Kidney glomerular epithelial cell (primary cell): Measurements from ENCODE around the gene RYR3.

Source experiments
- DNase-seq: peaks from one replicate; lab custom pipeline; 2025; lab: John Stamatoyannopoulos, UW

The RYR3 gene

DNA sequence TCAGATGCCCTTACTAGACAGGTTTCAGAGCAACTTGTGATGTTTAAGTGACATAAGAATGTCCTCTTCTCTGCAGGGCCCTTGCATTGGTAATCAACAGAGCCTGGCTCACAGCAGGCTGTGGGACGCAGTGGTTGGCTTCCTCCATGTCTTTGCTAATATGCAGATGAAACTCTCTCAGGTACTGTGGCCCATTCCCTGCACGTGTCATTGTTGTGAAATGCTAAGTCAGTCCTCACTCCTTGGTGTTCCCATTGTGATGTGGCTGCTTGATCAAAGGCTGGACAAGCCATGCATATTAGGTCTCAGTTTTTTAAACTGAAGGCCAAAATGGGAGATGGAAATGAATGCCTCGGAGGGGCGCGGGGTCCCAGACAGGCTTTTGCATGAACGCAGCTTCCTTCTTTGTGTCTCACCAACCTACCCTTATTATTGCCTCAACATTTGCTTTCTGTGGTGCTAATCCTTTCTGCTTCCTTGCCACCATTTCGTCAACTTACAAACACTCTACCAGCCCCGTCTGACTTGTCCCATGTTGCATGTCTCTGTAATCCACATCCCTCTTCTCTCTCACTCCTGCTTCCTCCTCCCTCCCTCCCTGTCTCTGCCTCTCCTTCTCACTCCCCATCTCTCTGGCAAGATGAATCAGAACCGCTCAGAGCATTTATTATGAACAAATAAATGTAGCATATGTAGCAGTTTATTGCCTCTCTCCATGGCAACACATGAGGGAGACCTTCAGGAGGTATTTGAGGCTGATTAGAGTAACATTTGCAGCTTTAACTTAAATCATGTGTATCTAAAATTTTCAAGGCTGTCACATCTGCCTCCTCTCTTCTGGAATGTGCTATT lies 524.4 kb downstream of the RYR3 start:
- no peak for DNase-seq

DNA sequence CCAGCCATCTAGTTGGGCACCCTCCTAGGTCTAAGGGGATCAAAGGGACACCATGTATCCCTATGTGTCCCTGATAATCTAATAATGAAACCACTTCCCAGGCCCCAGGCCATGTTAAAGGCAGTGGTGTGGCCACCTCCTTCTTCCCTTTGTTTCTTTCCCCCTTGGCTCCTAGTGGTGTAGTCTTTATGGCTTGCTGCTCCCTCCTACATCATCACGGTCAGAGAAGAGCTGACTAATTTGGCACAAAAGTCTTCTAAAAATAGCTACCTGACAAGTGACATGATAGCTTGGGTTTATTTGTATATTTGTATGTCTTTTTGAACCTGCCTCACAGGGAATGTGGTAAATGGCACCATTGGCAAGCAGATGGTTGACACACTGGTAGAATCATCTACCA lies 526.5 kb downstream of the RYR3 start:
- DNase-seq, result no peak

DNA sequence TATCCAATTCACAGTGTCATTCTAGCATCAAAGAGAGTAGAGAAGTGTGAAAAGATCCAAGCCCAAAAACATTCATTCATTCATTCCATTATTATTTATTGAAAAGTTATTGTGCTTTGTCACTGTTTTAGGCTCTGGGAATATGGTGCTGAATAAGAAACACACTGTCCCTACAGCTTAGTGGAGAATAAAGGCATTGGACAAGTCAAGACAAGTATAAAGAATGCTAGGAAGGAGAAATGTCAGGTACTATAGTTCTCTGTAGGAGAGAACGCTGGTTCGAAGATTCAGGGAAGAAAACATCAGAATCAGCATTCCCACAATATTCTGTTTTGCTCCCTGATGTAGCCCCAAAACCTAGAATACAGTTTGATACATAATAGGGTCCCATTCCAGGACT lies 528.8 kb downstream of the RYR3 start:
- no peak for DNase-seq

DNA sequence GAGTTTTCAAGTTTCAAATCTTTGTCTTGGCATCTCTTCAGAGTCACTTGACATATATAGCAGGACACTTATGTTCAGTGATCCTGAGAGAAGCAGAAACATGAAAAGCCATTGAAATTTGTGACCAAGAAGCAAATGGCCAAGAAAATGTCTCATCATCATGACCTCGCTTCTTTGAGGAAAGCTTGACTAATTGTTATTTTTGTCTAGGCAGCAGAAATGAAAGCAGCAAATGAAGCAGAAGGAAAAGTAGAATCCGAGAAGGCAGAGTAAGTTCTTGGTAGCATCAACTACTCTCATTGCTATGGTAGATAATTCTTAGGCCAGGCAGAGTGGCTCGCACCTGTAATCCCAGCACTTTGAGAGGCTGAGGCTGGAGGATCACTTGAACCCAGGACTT lies 529.8 kb downstream of the RYR3 start:
- DNase-seq, result no peak

DNA sequence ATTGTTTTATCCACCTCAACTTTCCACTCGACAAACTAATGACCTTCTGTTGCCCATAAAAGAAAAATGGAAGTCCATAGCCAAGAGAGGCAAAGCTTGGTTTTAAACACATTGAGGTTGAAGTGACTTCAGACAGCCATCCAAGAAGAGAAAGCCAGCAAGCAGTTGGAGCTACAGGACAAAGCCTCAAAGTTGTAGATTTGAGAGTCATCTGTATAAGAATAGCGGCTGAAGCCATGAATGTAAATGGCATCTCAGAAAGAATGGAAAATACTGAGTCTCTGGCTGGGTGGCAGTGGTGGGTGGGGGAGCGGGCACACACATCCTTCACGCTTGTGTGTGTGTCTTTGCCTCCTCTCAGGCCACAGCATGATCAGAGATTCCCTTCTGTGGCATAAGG lies 533.4 kb downstream of the RYR3 start:
- DNase-seq, result no peak

DNA sequence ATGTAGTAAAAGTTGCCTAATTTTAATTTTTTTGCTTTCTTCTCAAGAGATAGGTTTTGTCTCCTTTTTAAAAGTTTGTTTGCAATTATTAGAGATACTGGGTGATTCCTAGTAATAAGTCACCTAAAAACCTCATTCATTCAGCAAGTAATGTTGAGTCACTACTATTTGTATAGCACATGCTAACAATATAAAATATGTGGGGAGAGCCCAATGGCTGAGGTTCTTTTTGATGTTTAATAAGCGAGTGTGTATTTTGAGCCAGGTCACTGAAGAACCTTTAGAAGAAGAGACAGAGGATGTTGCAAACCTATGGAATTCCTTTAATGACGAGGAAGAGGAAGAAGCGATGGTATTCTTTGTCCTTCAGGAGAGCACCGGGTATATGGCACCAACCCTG lies 533.8 kb downstream of the RYR3 start:
- peak; percentile 12 for DNase-seq

DNA sequence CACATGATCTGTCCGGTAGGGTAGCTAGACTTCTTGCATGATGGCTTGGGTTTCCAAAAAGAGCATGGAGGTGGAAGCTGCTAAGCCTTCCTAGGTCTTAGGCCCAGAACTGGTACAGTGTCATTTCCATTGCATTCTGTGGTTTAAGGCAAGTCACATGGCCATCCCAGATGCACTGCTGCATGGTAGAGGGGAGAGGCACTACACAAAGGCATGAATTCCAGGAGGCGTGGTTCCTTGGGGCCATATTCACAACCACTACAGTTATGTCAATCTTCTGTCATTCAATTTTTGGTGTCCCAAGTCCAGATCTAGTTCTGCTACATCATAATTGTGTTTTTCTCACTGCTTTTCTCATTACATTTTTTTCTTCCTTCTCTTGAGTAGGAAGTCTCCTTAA lies 535.4 kb downstream of the RYR3 start:
- no peak for DNase-seq

DNA sequence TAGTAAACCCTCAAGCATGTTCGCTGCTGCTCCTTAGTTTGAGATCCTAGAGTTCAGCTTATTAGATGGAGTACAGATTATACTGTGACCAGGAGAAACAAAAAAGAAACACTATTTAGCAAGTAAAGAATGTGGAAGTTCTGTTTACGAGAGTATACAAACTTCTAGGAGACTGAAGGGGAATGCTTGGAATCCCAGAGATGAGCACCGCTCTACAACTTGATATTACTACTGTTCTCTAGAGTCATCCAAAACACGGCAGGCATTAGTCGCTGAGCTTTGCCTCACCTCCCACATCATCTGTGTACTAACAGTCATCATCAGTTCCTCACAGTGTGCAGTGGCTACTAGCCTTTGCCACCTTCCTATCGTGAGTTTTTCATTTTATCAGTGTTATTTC lies 536.1 kb downstream of the RYR3 start:
- DNase-seq, result no peak

DNA sequence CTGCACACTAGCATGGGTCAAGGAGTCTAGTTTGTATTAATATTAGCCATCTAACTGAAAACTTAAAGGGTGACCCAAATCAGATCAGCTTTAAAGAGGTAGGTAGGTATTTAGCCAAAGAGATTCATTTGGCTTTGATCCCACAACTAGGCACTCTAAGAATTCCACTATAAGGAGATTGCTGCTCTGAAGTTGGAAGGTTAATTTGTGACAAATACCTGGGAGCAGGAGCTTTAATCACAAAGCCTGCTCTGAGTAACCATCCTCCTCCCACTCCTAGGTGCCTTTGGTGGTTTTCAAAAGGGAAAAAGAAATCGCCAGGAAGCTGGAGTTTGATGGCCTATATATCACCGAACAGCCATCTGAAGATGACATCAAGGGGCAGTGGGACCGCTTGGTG lies 537.2 kb downstream of the RYR3 start:
- DNase-seq, result no peak

DNA sequence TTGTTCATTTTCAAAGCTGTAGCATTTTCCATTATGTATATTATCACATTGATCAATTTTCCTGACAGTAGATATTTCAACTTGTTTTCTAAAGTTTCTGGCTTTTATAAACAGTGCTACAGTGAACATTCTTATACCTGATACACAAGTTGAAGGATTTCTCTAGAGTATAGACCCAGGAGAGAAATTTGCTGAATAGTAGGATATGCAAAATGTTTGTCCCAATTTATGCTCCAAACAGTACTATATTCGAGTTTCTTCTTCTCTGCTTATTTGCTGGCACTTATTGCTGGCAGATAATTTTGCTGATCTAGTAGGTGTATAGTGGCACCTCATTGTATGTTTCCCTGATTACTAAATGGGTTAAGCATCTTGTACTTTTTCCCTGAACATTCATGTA lies 540.3 kb downstream of the RYR3 start:
- no peak for DNase-seq

DNA sequence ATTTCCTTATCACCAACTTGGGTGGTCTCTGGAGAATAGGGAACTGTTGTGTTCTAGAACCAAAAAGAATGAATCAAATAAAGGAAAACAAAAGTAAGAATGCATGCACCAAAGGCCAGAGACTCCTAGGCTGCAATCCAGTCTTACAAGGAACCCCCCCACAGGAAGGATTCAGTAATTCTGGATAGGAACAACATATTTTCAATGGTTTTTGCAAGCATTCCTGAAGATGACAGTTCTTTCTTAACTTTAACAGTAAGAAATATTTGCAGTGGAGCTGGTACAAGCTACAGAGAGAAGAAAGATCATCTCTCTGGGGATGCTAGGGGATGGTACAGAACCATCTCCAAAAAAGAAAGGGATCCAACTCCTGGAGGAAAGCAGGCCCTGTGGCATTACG lies 541.3 kb downstream of the RYR3 start:
- no peak for DNase-seq

DNA sequence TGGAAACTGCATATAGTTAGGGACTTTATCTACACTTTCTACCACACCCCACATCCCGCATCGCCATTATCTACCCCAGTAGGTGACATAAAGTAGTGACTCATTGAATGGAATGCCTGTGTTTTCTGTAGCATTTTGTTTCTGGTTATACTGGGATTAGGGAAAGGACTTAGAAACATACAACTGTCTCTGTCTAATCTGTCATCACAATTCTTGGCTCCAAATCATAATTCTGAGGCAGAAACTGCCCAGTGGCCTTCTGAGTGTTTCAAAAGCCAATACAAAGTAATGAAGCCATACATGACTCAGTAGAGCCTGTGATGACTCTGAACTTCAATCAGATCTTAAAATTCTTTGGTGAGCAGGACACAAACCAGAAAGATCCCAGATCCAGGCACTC lies 541.8 kb downstream of the RYR3 start:
- peak; percentile 15 for DNase-seq

DNA sequence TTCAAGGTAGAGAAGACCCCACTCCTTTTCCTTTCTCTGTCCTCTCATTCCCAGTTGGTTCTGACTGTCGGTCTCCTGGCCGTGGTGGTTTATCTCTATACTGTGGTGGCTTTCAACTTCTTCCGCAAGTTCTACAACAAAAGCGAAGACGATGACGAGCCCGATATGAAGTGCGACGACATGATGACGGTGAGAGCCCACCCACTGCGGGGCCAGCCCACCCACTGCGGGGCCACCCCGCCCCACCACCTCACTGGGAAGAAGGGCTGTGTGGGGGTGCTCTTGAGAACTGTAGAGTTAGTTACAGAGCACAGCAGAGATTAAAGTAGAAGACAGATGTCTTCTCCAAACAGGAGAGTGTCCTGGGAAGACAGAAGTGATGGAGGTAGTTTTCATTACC lies 547.0 kb downstream of the RYR3 start:
- DNase-seq, result no peak

DNA sequence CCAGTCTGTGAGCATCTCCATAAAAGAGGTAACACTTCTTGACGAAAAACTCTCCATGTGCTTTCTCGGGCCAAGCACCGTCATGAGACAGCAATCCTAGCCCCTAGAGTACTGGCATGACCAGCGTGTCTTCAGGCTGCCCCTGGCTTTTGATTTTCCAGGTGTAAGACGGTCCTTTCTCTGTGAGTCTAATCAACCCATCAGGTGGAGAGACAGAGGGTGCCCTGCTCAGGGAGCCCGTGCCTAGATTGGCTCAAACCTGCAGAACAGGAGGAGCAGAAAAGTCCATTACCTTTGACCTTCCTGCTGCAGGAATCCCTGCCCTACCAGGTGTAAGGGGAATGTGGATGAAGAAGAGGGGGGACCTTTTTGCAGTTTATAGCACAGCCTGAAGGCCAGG lies 548.1 kb downstream of the RYR3 start:
- no peak for DNase-seq

DNA sequence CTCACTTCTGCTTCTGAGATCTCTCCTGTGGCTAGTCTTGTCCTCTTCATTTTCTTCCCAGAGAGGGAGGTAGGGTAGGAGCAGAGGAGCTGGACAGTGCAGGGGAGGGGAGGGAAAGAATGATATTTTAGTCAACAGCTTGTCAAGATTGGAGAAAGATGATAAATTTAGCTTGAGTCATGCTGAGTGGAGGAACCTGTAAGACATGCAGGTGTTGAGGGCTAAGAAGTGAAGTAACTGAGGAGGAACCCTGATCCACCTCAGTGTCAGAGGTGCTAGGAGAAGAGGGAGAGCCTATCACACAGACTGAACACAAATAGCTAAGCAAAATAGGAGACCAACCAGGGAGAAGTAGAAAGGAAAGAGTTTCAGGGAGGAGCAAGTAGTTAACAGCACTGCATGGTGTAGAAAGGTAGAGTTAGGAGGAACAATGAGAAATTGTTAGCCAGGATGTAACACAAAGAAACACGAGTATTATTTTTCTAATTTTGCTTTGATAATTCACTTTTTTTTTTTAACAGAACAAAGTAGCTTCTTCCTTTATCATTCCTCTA lies 549.3 kb downstream of the RYR3 start:
- no peak for DNase-seq

DNA sequence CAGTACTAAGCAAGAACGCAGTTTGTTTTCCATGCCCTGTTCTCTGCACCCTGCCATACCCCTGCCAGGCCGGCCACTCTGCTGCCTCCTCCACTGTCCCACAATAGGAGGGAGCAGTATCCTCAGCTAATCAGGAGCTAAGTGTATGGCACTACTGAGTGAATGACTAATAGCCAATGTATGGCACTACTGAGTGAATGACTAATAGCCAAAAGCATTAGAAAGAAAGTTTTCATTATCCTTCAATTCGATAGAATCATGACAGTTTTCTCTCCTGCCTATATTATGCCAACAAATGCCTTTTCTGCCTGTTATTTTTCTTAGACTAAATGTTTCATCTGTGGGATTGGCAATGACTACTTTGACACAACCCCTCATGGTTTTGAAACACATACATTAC lies 550.0 kb downstream of the RYR3 start:
- no peak for DNase-seq

DNA sequence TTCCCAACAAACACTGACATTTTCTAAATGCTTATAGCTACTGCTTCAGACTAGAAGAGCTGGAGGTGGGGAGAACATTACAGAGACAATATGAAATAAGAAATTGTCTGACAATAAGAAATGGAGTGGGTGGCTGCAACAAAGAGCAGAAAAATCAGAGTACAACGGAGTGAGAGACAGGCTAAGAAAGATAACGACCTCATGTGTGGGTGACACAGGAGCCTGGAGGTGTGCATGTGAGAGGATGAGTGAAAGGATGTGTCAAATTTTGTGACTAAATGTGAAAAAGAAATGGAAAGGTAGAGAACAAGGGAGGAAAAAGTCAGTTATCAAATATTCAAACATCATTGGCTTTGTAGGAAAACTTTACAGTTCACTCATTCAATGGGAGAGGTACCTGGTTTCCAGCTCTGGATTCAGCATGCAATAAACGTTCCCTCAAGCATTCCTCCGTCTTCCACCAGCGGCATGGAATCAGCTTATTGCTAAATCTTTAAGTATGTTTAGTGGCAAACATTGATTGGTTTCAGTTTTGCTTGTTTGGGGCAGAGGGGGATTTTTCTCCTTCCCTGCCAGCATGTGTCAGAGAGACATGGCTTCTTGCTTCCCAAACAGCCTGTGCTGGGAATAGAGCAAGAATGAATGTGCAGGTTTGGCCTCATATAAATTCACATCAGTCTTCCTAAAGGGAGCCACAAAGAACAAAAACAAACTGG lies 553.8 kb downstream of the RYR3 start:
- no peak for DNase-seq

DNA sequence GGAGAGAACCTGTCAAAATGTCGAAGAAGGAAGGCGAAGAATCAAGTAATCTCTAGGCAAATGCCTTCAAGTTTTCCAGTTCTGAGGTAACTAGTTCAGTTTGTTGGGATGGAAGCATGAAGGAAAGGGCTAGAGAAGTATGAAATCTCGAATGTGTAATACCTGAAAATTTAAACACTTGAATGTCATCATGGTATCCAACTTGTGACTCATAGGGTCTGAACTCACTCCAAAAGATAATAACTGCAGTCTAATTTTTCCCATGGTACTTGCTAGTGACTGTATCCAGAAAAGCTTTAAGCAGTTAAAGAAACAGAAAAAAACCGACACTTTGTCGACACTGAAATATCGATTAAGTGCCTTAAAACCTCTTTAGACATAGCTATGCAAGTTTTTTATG lies 554.6 kb downstream of the RYR3 start:
- DNase-seq, result no peak

DNA sequence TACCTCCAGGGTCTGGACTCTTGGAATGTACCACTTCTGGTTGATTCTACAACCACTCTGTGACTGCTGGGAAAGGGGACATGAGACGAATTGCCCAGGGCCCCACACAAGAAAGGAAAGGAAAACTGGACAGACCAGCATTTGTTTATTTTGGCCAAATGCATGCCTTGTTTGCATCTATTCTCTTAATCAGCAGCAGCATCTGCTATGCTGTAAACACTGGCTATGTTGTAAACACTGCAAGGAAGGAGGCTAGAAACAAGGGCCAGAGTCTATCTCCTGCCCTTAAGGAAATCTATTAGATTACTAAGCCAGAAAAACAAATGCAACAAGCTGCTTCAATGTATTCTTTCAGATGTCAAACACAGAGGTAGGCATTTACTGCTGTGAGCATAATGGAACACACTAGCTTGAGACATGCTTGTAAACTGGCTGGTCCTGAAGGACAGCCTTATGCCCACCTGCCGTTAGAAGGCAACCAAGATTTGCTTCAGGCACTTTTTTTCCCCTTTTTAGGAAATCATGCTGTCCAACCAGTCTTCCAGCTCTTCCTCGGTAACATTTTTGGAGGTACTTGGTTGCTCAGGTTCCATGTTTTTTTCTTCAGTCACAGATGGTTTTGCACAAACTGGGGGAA lies 555.5 kb downstream of the RYR3 start:
- no peak for DNase-seq

DNA sequence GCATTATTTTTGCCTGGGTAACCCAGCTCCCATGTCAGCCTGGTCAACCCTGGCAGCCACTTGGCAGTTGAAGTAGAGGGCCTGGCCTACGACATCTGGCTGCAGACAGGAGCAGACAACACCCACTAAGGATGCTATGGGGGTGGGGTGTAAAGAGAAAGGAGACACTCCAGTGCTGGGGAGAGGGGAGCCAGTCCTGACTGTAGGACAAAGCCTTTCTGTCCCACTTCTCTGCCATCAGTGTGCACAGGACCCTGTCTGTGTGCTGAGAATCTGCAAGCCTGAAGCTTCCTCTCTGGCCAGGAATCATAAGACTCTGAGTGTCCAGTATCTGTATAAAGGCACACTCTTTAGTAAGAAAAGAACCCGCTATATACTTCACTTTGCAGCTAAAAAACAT lies 561.2 kb downstream of the RYR3 start:
- no peak for DNase-seq

DNA sequence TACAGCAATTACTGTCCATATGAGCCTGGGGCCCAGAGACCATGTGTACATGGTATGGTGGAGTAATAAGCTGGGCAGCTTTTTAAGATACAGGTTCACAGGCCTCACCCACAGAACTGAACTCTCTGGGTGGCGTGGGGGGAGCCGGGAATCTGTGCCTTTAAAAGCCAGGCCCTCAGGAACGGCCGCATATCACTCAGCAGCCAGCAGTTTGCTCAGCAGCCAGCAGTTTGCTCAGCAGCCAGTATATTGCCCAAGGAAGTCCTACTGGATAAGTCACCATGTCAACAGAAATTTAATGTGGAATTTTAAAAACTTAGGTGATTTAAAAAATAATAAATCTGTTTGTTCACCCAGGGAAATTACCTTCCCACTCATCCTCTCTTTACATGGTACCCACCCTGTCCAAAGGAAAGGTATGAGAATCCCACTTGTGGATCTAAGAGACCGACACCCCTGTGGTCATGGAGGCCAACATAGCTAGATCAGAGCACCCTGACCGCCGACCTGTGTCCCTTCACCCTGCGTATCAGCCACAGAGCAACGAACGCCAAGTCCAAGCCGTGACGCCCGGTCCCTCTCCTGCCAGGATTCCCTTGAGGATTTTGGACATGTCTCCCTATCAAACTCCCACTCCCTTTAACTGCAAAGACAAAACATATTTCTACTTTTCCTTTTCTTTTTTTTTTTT lies 561.8 kb downstream of the RYR3 start:
- no peak for DNase-seq

DNA sequence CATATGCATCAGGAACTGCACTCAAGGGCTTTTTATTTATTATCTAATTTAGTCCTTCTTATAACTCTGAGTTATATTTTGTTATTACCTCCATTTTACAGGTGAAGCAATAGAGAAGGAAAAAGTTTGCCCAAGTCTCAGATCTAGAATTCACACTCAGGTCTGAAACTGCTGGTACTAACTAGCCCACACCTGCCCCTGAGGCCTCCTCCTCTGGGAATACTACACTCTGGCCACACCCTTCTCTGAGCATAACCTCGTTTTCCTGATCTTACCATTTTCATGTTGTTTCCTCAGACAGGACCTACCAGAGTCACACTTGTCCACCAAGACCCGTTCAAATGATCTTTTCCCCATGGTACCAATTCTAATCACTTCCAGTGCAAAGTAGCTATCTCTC lies 563.4 kb downstream of the RYR3 start:
- no peak for DNase-seq
